Measurements from ENCODE around the gene SLN. TPM values are rescaled to one million over a fixed set of nuclear protein-coding genes. Genes with fewer than 3 reads are reported as not detected.

Gene SLN
- total RNA-seq, 2 experiments from 2014 or later, result not detected

DNA sequence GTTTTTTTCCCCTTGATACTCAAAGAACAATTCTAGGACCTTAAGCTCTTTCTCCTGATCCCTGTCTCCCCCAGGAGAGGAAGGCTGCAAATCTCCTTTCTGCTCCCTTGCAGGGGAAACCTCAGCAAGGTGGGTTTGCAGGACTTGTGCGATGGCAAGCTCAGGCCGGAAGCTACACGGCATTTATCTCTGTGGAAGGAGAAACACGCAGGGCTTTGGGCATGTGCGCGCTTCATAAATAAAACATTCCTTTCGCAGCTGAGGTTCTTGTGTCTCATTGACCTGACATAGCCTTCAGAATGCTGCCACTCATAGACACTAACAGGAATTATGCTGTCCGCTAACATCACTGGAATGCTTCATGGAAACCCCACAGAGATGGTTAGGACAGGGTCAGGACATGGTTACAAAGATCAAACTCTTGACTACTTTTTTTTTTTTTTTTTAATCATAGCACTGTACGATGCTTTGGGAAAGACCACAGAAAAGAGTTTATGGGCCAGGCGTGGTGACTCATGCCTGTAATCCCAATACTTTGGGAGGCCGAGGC lies 42.6 kb downstream of the SLN start:
- Mint-ChIP-seq H3K4me1 (no peaks in the 10 kb centered on the region), H3K27me3 (peaks cover 4% of the 10 kb centered on the region), H3K27ac (no peak overlapping the region), H3K4me3 (no peak overlapping the region), H3K36me3 (ENCODE audit: low read depth) (no peaks in the 10 kb centered on the region), H3K9me3 (no peaks in the 10 kb centered on the region)
- ChIA-PET POLR2A (no interaction called here), CTCF (interaction anchor here (0.5 kb wide), 1 partner anchor 410 kb away, joined by 3 read pairs; no protein-coding TSS in a partner anchor)
- no peak for DNase-seq

DNA sequence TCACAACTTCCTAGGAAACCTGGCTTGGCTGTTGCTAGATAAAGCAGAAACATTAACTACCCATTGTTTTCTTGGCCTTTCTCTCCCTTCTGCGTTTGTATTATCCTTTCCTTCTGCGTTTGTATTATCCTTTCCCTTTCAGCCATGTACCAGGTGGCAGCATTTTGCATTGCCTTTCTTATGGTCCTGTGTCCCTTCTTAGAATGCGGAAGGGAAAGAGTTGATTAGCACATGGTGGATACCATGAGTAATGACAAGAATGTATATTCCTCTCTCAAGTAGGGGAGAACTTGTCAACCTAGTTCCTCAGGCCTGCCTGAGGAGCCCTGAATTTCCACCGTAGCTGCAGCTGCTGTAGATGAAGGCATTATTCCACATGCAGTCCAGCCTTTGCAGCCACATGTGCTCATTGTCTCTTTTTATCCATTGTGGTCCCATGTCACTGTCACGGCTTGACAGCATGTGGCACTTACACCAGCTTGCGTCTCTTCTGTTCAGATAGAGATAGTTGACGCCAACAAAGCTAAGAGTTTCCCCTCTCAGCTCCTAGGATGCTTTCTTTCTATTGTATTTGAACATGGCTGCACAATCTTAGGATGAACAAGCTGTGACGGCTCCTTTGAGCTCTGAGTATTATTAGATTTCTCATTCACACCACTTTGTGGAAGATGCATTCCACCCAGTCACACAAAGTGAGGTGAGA lies 44.8 kb downstream of the SLN start:
- H3K9me3 Mint-ChIP-seq, result no peaks in the 10 kb centered on the region
- H3K4me1 Mint-ChIP-seq, result no peaks in the 10 kb centered on the region
- H3K27me3 Mint-ChIP-seq, result peaks cover 4% of the 10 kb centered on the region
- CTCF ChIA-PET, result no interaction called here
- no peaks in the 10 kb centered on the region for H3K36me3 Mint-ChIP-seq (ENCODE audit: low read depth)
- POLR2A ChIA-PET, result no interaction called here
- no peak overlapping the region for H3K4me3 Mint-ChIP-seq
- DNase-seq, result no peak
- H3K27ac Mint-ChIP-seq, result no peak overlapping the region

DNA sequence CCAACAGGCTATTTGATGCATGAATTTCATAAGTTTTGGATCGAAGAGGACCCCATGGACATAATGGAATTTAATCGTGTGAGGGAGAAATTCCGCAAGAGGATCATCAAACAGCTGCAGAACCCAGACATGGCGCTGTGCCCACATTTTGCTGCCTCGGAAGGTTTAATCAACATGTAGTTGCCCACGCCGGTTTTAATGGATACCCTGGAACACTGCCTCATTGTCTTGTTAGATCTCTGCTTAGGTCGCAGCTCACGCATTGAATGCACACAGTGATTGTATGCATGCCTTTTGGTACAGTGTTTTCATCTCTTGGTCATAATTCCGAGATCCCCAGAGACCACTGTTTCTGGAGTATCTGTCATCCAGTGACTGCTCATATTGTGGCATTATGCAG lies 46.8 kb downstream of the SLN start:
- Mint-ChIP-seq H3K36me3 (ENCODE audit: low read depth) (no peaks in the 10 kb centered on the region), H3K9me3 (no peaks in the 10 kb centered on the region), H3K27ac (no peak overlapping the region), H3K27me3 (peaks cover 8% of the 10 kb centered on the region), H3K4me1 (no peaks in the 10 kb centered on the region), H3K4me3 (no peak overlapping the region)
- ChIA-PET CTCF (no interaction called here), POLR2A (no interaction called here)
- no peak for DNase-seq

DNA sequence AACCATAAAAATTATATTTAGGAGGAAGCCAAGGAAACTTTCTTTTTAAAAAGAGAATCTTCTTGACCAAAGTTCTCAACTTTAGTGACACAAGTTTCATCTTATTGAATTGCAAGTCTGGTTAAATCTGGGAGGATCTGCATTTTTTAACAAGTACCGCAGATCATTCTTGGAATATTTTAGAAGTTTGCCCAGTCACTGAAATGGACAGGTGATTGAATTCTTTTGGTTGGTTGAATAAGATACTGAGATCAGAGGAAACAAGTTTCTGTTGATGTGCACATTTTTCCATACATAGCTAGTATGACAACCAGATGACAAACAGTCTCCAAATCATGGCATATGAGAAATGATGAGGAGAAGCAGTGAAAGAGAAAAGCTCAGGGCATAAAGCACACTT lies 50.2 kb downstream of the SLN start:
- peaks cover 9% of the 10 kb centered on the region for H3K27me3 Mint-ChIP-seq
- H3K9me3 Mint-ChIP-seq, result no peaks in the 10 kb centered on the region
- H3K36me3 Mint-ChIP-seq (ENCODE audit: low read depth), result no peaks in the 10 kb centered on the region
- ChIA-PET POLR2A (no interaction called here), CTCF (no interaction called here)
- H3K4me1 Mint-ChIP-seq, result no peaks in the 10 kb centered on the region
- H3K4me3 Mint-ChIP-seq, result no peak overlapping the region
- no peak for DNase-seq
- H3K27ac Mint-ChIP-seq, result no peak overlapping the region

DNA sequence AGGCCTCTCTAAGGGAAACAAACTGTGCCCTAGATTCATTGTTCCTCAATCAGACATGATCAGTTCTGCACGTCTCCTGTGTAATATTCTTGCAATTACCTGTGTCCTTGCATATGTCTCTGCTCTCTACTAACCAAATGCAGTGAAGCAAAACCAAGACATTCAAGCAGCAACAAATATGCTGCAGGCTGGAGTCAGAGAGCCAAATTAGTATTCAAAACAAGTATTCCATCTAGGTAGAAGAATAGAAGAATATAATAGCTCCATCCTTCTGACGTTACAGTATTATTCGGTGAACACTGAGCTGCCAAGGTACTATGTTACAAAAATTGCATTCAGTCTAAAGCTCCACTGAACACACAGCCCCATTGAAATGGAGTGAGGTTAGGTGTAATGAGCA lies 51.8 kb downstream of the SLN start:
- Mint-ChIP-seq H3K4me3 (no peak overlapping the region), H3K9me3 (no peaks in the 10 kb centered on the region), H3K36me3 (ENCODE audit: low read depth) (no peaks in the 10 kb centered on the region), H3K27me3 (peaks cover 9% of the 10 kb centered on the region), H3K27ac (no peak overlapping the region), H3K4me1 (no peaks in the 10 kb centered on the region)
- CTCF ChIA-PET, result interaction anchor here (0.8 kb wide), 1 partner anchor 29 kb away, joined by 3 read pairs; no protein-coding TSS in a partner anchor
- POLR2A ChIA-PET, result no interaction called here
- no peak for DNase-seq

DNA sequence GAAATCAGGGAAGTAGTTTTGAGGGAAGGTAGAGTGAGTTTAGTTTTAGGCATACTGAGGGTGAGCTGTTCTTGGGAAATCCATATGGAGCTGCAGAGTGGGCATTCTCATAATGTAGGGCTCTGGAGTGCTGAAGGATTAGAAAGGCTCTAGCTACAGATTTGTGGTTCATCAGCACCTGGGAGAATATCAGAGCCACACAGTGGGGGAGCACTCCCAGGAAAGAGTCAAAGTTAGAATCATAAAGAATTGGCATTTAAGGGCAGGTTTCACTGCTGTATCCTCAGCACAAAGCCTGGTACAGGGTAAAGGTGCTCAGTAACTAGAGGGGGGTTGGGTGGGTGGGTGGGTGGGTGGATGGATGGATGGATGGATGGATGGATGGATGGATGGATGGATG lies 52.5 kb downstream of the SLN start:
- H3K9me3 Mint-ChIP-seq, result no peaks in the 10 kb centered on the region
- H3K27ac Mint-ChIP-seq, result no peak overlapping the region
- H3K4me3 Mint-ChIP-seq, result no peak overlapping the region
- no peaks in the 10 kb centered on the region for H3K4me1 Mint-ChIP-seq
- H3K36me3 Mint-ChIP-seq (ENCODE audit: low read depth), result no peaks in the 10 kb centered on the region
- peaks cover 9% of the 10 kb centered on the region for H3K27me3 Mint-ChIP-seq
- ChIA-PET POLR2A (no interaction called here), CTCF (no interaction called here)
- no peak for DNase-seq

Other genes with a start within 250 kb of the SLN start
- 1 to 10 TPM; 8.3 to 8.9 TPM for gene ALKBH8, start 146.3 kb downstream of the SLN start, total RNA-seq
- gene ELMOD1, start 120.9 kb downstream of the SLN start, total RNA-seq, result not detected
- 1 to 10 TPM; 7.7 to 7.8 TPM for gene SLC35F2, start 146.7 kb upstream of the SLN start, total RNA-seq
- under 1 TPM in 1 of 2 experiments, not detected in 1; 0.15 TPM for gene RAB39A, start 216.4 kb upstream of the SLN start, total RNA-seq

Data from activated CD4-positive, alpha-beta T cell treated with anti-CD3 and anti-CD28 coated beads, Interleukin-2, amount 10 ng/mL, durations not matched to agents 7 days and 5 days (primary cell).